Activated gamma-delta T cell (primary cell): Measurements from ENCODE around the gene FAM228B.
"Not testable (repeated sequence)": the region's sequence is repeated elsewhere in the genome, so short reads cannot be mapped to it uniquely, and the experiment has no call there.

Experiments used
- DNase-seq: peaks from one replicate; lab custom pipeline; 2025; lab: John Stamatoyannopoulos, UW

Gene FAM228B

GRCh38 chr2:24102677-24103076 lies 20.6 kb upstream of the FAM228B start:
- DNase-seq, result no peak

GRCh38 chr2:24104110-24104650 lies 19.1 kb upstream of the FAM228B start:
- DNase-seq, result no peak

DNA sequence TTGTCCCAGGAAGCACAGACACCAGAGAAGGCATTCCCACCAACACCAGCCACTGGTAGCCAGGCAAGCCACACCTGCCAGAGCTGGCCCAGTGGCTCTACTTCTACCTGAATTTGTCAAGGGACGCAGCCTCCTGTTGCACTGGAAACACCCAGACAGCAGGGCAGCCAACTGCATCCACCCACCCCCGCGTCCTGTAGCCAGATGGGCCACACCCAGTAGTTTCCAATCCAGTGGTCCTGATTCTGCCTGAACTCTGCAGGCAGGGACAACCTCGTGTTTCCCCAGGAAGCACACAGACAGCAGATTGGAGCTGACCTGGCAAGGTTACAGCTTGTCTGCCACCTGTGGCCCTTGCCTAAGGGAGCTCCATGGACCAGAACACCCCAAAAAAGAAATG lies 18.4 kb upstream of the FAM228B start:
- DNase-seq, result no peak

GRCh38 chr2:24105816-24106215 lies 17.5 kb upstream of the FAM228B start:
- no peak for DNase-seq

- no peak for DNase-seq
Measured at GRCh38 chr2:24106786-24107185, 16.5 kb upstream of the FAM228B start.

DNA sequence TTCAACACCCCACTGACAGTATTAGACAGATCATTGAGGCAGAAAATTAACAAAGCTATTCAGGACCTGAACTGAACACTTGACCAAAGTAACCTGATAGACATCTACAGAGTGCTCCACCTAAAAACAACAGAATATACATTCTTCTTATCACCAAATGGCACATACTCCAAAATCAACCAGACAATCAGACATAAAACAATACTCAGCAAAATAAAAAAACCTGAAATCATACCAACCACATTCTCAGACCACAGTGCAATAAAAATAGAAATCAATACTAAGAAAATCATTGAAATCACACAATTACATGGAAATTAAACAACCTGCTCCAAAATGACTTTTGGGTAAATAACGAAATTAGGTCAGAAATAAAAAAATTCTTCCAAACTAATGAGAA lies 15.9 kb upstream of the FAM228B start:
- no peak for DNase-seq

GRCh38 chr2:24109431-24109830 lies 13.8 kb upstream of the FAM228B start:
- DNase-seq, result not testable (repeated sequence)

GRCh38 chr2:24110660-24111303 lies 12.5 kb upstream of the FAM228B start:
- no peak for DNase-seq

DNA sequence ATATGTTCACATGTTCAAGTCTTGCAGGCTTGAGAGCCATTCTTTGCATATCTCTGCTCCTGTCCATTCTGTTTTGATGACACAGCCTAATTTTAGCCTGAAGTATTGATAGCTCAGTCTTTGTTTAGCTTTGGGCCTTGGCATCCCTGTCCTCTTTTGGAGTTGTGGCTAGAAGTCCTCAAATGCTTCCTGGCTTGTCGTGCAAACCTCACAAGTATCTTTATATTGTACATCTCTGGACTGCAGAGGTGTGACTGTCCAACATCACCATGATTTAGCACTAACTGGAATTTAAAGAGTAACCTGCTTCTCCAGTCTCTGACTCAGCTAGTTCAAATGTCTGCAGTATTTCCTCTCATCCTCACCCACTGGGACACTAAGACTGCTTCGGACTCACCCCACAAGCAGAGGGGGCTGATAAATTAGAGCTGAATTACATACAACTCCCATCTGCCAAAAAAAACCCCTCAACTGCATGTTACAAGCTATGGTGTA lies 11.8 kb upstream of the FAM228B start:
- no peak for DNase-seq

DNA sequence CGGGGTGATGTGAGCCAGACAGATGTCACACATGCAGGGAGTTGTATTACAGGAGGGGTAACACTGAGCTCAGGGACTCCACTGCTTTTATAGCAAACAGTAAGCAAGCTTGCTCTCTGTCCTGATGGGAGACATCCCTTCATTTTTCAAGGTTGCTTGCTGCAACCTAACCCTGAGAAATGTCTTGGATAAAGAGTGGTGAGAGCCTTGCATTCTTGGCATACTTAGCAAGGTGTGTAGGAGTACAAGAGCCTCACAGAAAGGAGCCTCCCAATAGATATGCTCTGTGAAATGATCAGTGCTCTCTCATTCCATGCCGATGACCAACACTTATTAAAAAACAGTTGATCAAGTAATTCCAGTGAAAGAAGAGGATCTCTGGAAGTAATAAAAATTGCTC lies 8.2 kb upstream of the FAM228B start:
- no peak for DNase-seq

GRCh38 chr2:24117902-24118301 lies 5.4 kb upstream of the FAM228B start:
- no peak for DNase-seq

- DNase-seq, result no peak
Measured at GRCh38 chr2:24121066-24121465, 2.2 kb upstream of the FAM228B start.

- no peak for DNase-seq
Measured at GRCh38 chr2:24121469-24121868, 1.8 kb upstream of the FAM228B start.

DNA sequence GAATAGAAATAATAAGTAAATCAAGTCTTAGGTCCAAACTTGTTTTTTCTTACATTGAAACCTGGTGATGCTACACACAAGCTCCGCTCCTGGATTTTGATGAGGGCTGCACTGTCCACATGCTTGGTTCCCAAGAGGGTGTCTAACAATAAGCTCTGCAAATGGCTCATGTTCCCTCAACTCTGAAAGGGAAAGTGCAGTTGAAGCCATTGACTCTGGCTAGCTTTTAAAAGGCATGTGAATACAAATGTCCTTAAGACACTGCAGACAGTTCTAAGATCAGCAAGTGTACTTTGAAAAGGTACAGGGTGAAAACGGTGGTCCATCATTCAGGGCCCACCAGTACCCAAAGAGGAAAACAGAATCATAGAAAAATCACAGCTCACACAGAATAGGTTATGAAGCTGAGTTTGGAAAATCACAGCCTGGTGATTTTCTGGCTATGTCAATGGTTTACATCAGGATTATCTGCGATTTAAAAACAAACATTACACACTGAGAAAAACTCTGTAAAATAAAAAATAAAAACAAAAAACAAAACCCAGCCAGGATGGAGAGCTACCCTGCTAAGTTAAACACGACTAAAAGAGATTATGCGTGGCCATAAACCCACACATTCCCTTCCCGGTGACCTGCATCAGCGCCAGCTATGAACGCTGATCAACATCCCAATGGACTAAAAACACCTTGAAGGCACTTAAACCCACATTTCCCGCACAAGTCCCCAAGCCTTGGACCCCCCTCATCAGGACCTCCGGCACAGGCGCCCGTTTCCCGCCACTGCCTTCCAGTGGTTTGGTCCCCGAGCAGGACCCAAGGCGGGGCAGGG lies 689 bp upstream of the FAM228B start:
- no peak for DNase-seq

DNA sequence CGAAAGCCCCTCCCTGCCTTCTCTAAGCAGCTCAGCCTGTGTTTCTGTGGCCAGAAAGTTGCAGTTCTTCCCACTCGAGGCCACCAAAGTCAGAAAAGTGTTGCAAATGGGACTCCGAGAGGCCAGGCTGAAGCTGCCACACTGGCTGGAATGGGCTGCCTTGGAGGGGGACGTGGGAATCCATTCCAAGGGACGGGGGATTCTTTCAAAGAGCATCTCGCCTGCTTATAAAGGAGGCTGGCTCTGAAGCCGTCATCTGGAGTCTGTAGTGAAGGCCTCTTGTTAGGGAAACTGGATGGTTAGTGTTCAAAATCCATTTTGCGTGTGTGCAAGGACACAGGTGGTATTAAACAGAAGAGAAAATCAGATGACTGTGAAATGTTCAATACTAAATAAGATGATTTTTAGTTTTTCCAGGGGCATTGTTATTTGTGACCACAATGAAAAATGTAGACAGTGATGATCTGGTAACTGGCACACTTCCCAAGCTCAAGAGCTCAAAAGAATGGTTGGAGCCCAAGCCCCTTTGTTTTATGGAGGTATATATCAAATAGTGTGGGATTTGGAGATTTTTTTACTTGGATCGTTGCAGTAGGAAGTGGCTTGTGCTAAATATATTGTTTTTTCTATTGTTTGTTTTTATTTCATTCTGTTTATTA lies 782 bp downstream of the FAM228B start:
- no peak for DNase-seq

GRCh38 chr2:24125956-24126355 lies 2.7 kb downstream of the FAM228B start:
- no peak for DNase-seq

GRCh38 chr2:24132543-24132942 lies 9.3 kb downstream of the FAM228B start:
- DNase-seq, result no peak

DNA sequence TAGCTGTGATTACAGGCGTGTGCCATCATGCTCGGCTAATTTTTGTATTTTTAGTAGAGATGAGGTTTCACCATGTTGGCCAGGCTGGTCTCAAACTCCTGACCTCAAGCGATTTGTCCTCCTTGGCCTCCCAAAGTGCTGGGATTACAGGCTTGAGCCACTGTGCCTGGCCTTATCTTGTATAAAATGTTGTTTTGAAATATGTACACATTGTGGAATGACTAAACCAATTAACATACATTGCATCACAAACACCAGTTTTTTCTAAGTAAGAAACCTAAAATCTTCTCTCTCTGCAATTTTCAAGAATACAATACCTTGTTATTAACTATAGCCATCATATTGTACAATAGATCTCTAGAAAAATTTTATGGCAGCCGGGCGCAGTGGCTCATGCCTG lies 17.0 kb downstream of the FAM228B start:
- DNase-seq, result not testable (repeated sequence)

DNA sequence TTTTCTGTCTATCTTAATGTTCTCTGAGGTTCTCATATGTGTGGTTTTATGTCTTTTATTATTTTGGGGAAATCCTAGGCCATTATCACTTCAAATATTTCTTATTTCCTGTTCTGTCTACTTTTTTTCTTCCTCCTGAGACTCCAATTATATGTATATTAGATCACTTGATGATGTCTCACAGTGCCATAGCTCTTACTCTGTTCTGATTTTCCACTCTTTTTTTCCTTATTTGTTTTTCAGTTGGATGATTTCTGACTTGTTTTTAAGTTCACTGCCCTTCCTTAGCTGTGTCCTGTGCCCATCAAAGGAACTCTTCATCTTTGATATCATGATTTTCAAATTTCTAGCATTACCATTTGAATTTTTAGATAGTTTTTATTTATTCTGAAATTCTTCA lies 24.1 kb downstream of the FAM228B start:
- DNase-seq, result no peak

DNA sequence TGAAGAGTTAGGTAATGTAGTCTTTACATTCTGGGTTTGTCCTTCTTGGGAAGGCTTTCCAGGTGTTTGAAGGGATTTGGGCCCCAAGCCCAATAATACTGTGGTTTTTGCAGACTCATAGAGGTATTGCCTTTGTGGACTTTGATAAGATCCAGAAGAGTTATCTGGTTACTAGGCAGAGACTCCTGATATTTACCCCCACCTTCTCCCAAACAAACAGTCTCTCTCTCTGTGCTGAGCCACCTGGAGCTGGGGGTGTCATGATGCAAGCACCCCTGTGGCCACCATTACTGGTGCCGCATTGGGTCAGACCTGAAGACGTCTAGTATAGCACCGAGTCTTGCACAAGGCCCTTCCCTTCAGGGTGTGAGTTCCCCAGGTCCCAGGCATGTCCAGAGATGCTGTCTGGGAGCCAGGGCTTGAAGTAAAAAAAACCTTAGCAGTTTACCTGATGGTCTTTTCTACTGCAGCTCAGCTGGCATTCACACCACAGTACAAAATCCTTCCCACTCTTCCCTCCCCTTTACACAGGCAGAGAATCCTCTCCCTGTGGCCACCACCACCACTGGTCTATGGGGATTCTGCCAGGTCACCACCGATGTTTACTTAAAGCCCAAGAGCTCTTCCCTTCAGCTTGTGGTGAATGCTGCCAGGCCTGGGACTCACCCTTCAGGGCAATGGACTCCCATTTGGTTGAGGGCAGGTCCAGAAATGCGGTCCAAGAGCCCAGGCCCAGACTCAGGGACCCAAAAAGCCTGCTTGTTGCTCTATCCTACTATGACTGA lies 29.3 kb downstream of the FAM228B start:
- DNase-seq, result no peak

DNA sequence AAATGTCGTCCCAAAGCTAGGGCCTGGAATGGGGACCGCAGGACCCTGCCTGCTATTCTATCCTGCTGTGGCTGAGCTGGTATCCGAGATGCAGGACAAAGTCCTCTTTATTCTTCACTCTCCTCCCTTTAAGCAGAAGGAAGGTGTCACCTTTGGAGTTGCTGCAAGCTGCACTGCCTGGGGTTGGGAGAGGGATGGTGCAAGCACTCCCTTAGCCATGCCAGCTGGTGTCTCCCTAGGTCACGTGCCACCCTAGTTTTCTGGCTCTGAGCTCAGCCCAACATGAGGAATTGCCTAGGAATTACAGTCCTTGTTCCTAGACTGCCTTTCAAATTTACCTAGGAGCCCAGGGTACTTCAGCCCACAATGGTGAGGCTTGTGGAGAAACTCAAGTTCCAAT lies 30.2 kb downstream of the FAM228B start:
- DNase-seq, result no peak

GRCh38 chr2:24158131-24158530 lies 34.9 kb downstream of the FAM228B start:
- no peak for DNase-seq
